HG02763 (cell line): ENCODE data around the gene GANAB.

Source experiments
- ATAC-seq: cut with Tn5 transposase; IDR thresholded peaks from one replicate; pipeline ENCODE4 v1.9.1; 2021; ENCODE audit warnings: mild to moderate bottlenecking, moderate library complexity; ENCODE audit not compliant: unreplicated experiment

The GANAB gene

GRCh38 chr11:62577046-62577714 lies 69.2 kb downstream of the GANAB start:
- no peak for ATAC-seq

- no peak for ATAC-seq
These were observed 70.6 kb downstream of the GANAB start for GRCh38 chr11:62575837-62576236.

GRCh38 chr11:62575156-62575555 lies 71.3 kb downstream of the GANAB start:
- no peak for ATAC-seq
